Endothelial cell (in vitro differentiated cells): ENCODE results near the gene ADD1. TPM values are rescaled to one million over a fixed set of nuclear protein-coding genes. Genes with fewer than 3 reads are reported as not detected.
A peak's percentile ranks its signal among the peaks of the same experiment; 100 is the strongest.

Experiments
- DNase-seq: peaks from one replicate; pipeline ENCODE4 v3.0.0; 2021; ENCODE audit warnings: low spot score
- H3K27ac Mint-ChIP-seq: one replicate; pipeline ENCODE4 v1.8.0; 2021; ENCODE audit warnings: mixed read lengths, inconsistent platforms; ENCODE audit not compliant: unreplicated experiment
- H3K27me3 Mint-ChIP-seq: one replicate; pipeline ENCODE4 v1.8.0; 2021; ENCODE audit warnings: mild to moderate bottlenecking, moderate library complexity, mixed read lengths, inconsistent platforms; ENCODE audit not compliant: unreplicated experiment
- H3K36me3 Mint-ChIP-seq: one replicate; pipeline ENCODE4 v1.8.0; 2021; ENCODE audit warnings: mild to moderate bottlenecking, low read depth, mixed read lengths, inconsistent platforms; ENCODE audit not compliant: unreplicated experiment
- H3K4me1 Mint-ChIP-seq: one replicate; pipeline ENCODE4 v1.8.0; 2021; ENCODE audit warnings: mild to moderate bottlenecking, mixed read lengths, inconsistent platforms; ENCODE audit not compliant: unreplicated experiment
- H3K4me3 Mint-ChIP-seq: one replicate; pipeline ENCODE4 v1.8.0; 2021; ENCODE audit warnings: mild to moderate bottlenecking, mixed read lengths, inconsistent platforms; ENCODE audit not compliant: unreplicated experiment
- H3K9me3 Mint-ChIP-seq: one replicate; pipeline ENCODE4 v1.8.0; 2021; ENCODE audit warnings: mixed read lengths, inconsistent platforms; ENCODE audit not compliant: unreplicated experiment
- total RNA-seq: library from RNA; stranded (reverse); fragmentation: NEBNext Ultra II Directional; extraction: Animal tissue kit (Norgen Biotek cat#: 25700); gene quantifications from one replicate; pipeline ENCODE4 v1.2.1, GENCODE V29; 2021; ENCODE audit not compliant: unreplicated experiment
- TF ChIP-seq, protein P1 (sequence below): fragments of 200-600 bp; sonication (generic); IDR thresholded peaks from one replicate; pipeline ENCODE4 v1.5.0; 2021; ENCODE audit warnings: antibody characterized with exemption; ENCODE audit not compliant: unreplicated experiment

Gene ADD1
- total RNA-seq, 1 donor from 2014 or later = 337 TPM

DNA sequence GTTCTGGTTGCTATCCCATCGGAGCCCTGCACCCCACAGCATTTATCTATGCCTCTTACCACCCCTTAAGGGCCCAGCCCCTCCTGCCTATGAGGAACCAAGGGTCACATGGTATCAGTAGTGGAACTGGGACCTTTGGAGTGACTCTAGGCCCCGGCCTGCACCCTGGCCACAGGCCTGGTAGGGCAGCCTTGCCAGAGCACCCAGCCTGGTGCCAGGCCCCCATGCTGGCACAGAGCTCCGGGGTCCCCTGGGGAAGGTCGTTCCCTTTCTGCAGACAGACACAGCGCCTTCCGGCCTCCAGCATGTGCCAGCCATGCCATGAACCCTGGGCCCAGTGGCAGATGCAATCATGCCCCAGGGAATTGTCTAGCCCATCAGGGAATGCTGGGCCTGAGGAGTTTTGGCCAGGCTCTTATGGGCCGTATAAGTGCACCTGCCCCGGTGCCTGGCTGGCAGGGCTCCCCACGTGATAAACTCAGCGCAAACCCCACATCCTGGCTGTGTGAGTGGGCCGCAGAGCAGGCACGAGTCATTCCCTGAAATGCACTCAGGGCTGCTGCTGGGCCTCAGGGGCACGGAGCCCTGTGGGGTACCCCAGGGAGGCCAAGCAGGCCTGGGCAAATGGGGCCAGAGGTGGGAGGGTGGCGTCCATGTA, 19.8 kb upstream of the ADD1 start:
- no peak overlapping the region for H3K27ac Mint-ChIP-seq
- H3K36me3 Mint-ChIP-seq = peaks cover 36% of the 10 kb centered on the region
- H3K9me3 Mint-ChIP-seq = no peaks in the 10 kb centered on the region
- no peak overlapping the region for H3K4me3 Mint-ChIP-seq
- DNase-seq = no peak
- TF ChIP-seq, protein P1, sequence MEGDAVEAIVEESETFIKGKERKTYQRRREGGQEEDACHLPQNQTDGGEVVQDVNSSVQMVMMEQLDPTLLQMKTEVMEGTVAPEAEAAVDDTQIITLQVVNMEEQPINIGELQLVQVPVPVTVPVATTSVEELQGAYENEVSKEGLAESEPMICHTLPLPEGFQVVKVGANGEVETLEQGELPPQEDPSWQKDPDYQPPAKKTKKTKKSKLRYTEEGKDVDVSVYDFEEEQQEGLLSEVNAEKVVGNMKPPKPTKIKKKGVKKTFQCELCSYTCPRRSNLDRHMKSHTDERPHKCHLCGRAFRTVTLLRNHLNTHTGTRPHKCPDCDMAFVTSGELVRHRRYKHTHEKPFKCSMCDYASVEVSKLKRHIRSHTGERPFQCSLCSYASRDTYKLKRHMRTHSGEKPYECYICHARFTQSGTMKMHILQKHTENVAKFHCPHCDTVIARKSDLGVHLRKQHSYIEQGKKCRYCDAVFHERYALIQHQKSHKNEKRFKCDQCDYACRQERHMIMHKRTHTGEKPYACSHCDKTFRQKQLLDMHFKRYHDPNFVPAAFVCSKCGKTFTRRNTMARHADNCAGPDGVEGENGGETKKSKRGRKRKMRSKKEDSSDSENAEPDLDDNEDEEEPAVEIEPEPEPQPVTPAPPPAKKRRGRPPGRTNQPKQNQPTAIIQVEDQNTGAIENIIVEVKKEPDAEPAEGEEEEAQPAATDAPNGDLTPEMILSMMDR = no peak
- peaks cover 23% of the 10 kb centered on the region for H3K4me1 Mint-ChIP-seq
- peaks cover 22% of the 10 kb centered on the region for H3K27me3 Mint-ChIP-seq

DNA sequence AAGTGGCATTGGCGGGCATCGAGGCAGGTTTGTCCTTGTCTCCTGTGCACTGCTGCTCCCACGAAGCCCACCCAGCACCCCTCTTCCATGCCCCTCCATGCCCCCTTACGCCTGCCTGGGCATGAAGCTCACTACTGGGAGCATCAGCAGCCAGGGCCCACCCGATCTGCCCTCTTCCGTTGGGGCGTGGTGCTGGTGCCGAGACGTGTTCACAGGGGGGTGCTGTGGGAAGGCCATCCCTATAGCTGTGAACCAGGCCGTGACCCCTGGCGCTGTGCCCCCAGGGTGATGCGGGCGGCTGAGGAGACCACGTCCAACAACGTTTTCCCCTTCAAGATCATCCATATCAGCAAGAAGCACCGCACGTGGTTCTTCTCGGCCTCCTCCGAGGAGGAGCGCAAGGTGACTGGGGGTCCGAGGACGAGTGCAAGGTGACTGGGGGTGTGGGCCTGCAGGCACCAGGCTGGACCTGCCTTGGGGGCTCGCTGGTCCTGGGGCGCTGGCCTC, 19.3 kb upstream of the ADD1 start:
- H3K4me1 Mint-ChIP-seq = peaks cover 21% of the 10 kb centered on the region
- no peak for DNase-seq
- peaks cover 38% of the 10 kb centered on the region for H3K36me3 Mint-ChIP-seq
- no peak overlapping the region for H3K27ac Mint-ChIP-seq
- H3K9me3 Mint-ChIP-seq = no peaks in the 10 kb centered on the region
- TF ChIP-seq, protein P1 = no peak
- H3K4me3 Mint-ChIP-seq = no peak overlapping the region
- peaks cover 26% of the 10 kb centered on the region for H3K27me3 Mint-ChIP-seq

DNA sequence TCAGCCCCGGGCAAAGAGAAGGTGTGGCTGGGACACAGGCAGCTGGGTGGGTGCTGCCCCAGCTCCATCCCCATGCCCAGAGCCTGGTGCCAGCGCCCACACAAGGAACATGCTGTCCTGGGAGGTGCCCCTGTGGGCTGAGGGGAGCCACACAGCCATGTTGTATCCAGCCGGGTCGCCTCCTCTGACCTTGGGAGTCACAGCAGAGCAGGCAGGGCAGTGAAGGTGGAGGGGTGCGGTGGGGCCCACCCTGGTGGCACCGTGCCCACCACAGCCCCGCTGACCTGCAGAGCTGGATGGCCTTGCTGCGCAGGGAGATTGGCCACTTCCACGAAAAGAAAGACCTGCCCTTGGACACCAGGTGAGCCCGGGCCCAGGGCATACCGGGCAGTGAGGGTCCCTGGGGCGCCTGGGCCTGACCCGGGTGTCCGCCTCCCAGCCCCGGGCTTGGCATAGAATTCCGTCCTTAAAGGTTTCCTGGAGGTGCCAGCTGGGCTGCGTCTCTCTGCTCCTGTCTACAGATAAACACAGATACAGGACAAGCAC, 18.7 kb upstream of the ADD1 start:
- Mint-ChIP-seq H3K4me3 (peak overlapping the region; percentile 82), H3K9me3 (no peaks in the 10 kb centered on the region), H3K36me3 (peaks cover 34% of the 10 kb centered on the region), H3K27me3 (peaks cover 24% of the 10 kb centered on the region), H3K4me1 (peaks cover 16% of the 10 kb centered on the region), H3K27ac (peak overlapping the region; percentile 57)
- no peak for DNase-seq
- TF ChIP-seq, protein P1 = no peak

DNA sequence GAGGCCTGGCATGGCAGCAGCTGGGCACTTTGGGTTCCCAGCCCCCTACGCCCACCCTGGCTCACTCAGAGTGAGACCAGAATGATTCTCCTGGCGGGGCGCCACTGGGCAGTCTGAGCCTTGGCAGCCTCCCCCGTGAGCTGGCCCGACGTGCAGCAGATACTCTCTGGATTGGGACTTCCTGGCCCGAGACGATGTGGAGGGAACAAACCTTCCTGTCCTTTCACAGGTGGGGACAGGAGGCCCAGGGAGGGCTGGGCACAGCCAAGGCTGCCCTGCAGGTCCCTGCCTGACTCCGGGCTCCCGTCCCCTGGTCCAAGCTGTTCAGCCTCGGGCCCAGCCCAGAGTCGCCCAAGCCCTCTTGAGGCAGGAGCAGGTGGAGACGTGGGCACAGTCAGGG, 17.9 kb upstream of the ADD1 start:
- H3K27me3 Mint-ChIP-seq = peaks cover 24% of the 10 kb centered on the region
- H3K4me3 Mint-ChIP-seq = peak overlapping the region; percentile 82
- H3K9me3 Mint-ChIP-seq = no peaks in the 10 kb centered on the region
- no peak overlapping the region for H3K27ac Mint-ChIP-seq
- TF ChIP-seq, protein P1 = no peak
- no peak for DNase-seq
- peaks cover 34% of the 10 kb centered on the region for H3K36me3 Mint-ChIP-seq
- peaks cover 13% of the 10 kb centered on the region for H3K4me1 Mint-ChIP-seq
